Peyer's patch (tissue), 4 donors: ENCODE data around the gene ALAS1. TPM values are rescaled to one million over a fixed set of nuclear protein-coding genes. Genes with fewer than 3 reads are reported as not detected.

Experiments
- DNase-seq, 3 donors: peaks; one replicate each; pipeline ENCODE4 v3.0.0-alpha.2; 2017 to 2019
- H3K27ac ChIP-seq, 4 donors: fragments of 200-600 bp; sonication (generic); one replicate each; pipeline ENCODE4 v1.5.1; 2016 to 2019
- H3K27me3 ChIP-seq, 2 donors: fragments of 200-600 bp; sonication (generic); one replicate each; pipeline ENCODE4 v1.5.1; 2019
- H3K36me3 ChIP-seq, 3 donors: fragments of 200-600 bp; sonication (generic); one replicate each; pipeline ENCODE4 v1.5.1; 2016 to 2019
- H3K4me1 ChIP-seq, 4 donors: fragments of 200-600 bp; sonication (generic); one replicate each; pipeline ENCODE4 v1.5.1; 2016 to 2019
- H3K4me3 ChIP-seq, 4 donors: fragments of 200-600 bp; sonication (generic); 1 replicate in 3 of 4; 2 replicates in 1 of 4; pipeline ENCODE4 v1.5.1; 2016 to 2019; ENCODE audit warnings: mild to moderate bottlenecking in 1 of 4
- H3K9me3 ChIP-seq, 4 donors: fragments of 200-600 bp; sonication (generic); one replicate each; pipeline ENCODE4 v1.5.1; 2016 to 2019; ENCODE audit warnings: mild to moderate bottlenecking in 1 of 4
- CTCF ChIP-seq, 6 experiments: fragments of 450-650 bp in 4 of 6; fragments of 200-600 bp in 2 of 6; sonication (generic) in 1 of 6; IDR thresholded peaks; one replicate each; pipeline ENCODE4 v1.5.1; 2017 to 2019; ENCODE audit warnings: antibody characterized with exemption in 6 of 6, mild to moderate bottlenecking in 3 of 6, moderate library complexity in 1 of 6
- POLR2A ChIP-seq, 2 donors: fragments of 450-650 bp; IDR thresholded peaks; one replicate each; pipeline ENCODE4 v1.5.1; 2017; ENCODE audit warnings: antibody characterized with exemption in 2 of 2, mild to moderate bottlenecking in 2 of 2, moderate library complexity in 2 of 2
- total RNA-seq, 4 donors: library from RNA; depleted of rRNA; stranded (reverse); fragments of >200 nt; gene quantifications; one replicate each; pipeline ENCODE4 v1.1.0, GENCODE V29; 2016

ALAS1 gene
- total RNA-seq, 4 donors from 2014 or later, result 73.3 to 92.8 (median 89.8) TPM

GRCh38 chr3:52203701-52204100 is 5.7 kb downstream of the ALAS1 start:
- Histone ChIP-seq H3K36me3 (peaks cover 0 to 70% (median 0%) of the 10 kb centered on the region in 3 donors), H3K4me3 (no peak overlapping the region), H3K27me3 (no peaks in the 10 kb centered on the region), H3K4me1 (peaks cover 0 to 31% (median 8%) of the 10 kb centered on the region in 4 donors), H3K27ac (no peak overlapping the region), H3K9me3 (no peaks in the 10 kb centered on the region)
- DNase-seq, result no peak
- TF ChIP-seq POLR2A (IDR thresholded peaks at IDR 0.05), result no peak

GRCh38 chr3:52204337-52205073 is 6.5 kb downstream of the ALAS1 start:
- Histone ChIP-seq H3K9me3 (no peaks in the 10 kb centered on the region), H3K27ac (peak overlapping the region in 1 of 4 donors; percentile 8), H3K4me1 (peaks cover 0 to 22% (median 0%) of the 10 kb centered on the region in 4 donors), H3K27me3 (no peaks in the 10 kb centered on the region), H3K4me3 (no peak overlapping the region), H3K36me3 (peaks cover 0 to 78% (median 0%) of the 10 kb centered on the region in 3 donors)
- DNase-seq, result no peak
- TF ChIP-seq POLR2A (IDR thresholded peaks at IDR 0.05) (no peak), CTCF (IDR thresholded peaks at IDR 0.05) (no peak)

DNA sequence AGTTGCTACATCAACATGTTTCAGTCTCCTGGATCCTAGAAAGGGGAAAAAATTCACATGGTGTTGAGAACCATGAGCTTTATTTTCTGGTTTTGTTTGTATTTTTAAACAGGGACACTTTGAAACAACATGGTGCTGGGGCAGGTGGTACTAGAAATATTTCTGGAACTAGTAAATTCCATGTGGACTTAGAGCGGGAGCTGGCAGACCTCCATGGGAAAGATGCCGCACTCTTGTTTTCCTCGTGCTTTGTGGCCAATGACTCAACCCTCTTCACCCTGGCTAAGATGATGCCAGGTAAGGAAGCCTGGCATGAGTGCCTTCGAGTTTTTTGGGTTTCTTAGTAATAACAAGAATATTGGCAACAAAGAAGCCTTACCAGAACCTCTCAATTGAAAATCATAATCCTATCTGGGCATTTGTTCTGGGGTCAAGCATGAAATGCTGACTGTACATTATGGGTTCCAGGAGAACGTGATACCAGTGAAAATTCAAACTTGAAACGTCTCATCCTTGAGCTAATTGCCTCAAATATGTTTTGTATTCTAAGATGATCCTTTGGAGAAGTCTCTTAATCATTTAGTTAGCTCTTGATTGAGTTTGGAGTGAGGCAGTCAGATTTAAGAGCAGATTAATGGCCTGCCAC is 7.9 kb downstream of the ALAS1 start:
- no peak for TF ChIP-seq CTCF (IDR thresholded peaks at IDR 0.05)
- TF ChIP-seq POLR2A (IDR thresholded peaks at IDR 0.05), result no peak
- peaks cover 0 to 15% (median 0%) of the 10 kb centered on the region in 4 donors for H3K4me1 ChIP-seq
- H3K9me3 ChIP-seq, result no peaks in the 10 kb centered on the region
- peaks cover 0 to 91% (median 0%) of the 10 kb centered on the region in 3 donors for H3K36me3 ChIP-seq
- no peak overlapping the region for H3K27ac ChIP-seq
- no peak for DNase-seq
- no peak overlapping the region for H3K4me3 ChIP-seq
- no peaks in the 10 kb centered on the region for H3K27me3 ChIP-seq

DNA sequence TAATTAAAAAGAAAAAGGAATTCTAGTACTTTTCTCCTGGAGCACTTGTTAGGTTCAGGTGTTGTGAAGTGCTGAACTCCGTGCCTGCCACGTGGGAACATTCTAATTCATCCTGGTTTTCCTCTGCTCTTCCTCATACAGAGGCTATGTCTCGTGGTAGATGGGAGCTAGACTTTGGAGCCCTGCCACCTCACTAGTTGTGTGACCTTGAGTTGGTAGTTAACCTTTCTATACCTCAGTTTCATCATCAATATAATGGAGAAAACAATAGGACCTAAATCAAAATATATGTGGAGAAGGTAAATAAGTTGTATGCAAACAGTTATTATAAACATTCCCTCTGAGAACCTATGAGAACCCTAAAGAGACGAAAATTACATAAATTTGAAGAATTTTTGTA is 10.6 kb downstream of the ALAS1 start:
- H3K27ac ChIP-seq, result no peak overlapping the region
- no peaks in the 10 kb centered on the region for H3K9me3 ChIP-seq
- DNase-seq, result no peak
- H3K4me3 ChIP-seq, result no peak overlapping the region
- TF ChIP-seq CTCF (IDR thresholded peaks at IDR 0.05), result no peak
- TF ChIP-seq POLR2A (IDR thresholded peaks at IDR 0.05), result no peak
- no peaks in the 10 kb centered on the region for H3K27me3 ChIP-seq
- H3K36me3 ChIP-seq, result peaks cover 0 to 100% (median 0%) of the 10 kb centered on the region in 3 donors
- H3K4me1 ChIP-seq, result peaks cover 0 to 9% (median 0%) of the 10 kb centered on the region in 4 donors

- Histone ChIP-seq H3K36me3 (peaks cover 0 to 100% (median 3%) of the 10 kb centered on the region in 3 donors), H3K27ac (no peak overlapping the region), H3K27me3 (no peaks in the 10 kb centered on the region), H3K4me3 (no peak overlapping the region), H3K4me1 (no peaks in the 10 kb centered on the region), H3K9me3 (no peaks in the 10 kb centered on the region)
- TF ChIP-seq POLR2A (IDR thresholded peaks at IDR 0.05) (no peak), CTCF (IDR thresholded peaks at IDR 0.05) (no peak)
- DNase-seq, result no peak
These were observed 12.1 kb downstream of the ALAS1 start for GRCh38 chr3:52210037-52210436.

GRCh38 chr3:52210550-52211046 is 12.6 kb downstream of the ALAS1 start:
- no peak overlapping the region for H3K4me3 ChIP-seq
- peaks cover 0 to 100% (median 3%) of the 10 kb centered on the region in 3 donors for H3K36me3 ChIP-seq
- no peaks in the 10 kb centered on the region for H3K9me3 ChIP-seq
- no peak for DNase-seq
- H3K27me3 ChIP-seq, result no peaks in the 10 kb centered on the region
- no peak overlapping the region for H3K27ac ChIP-seq
- TF ChIP-seq CTCF (IDR thresholded peaks at IDR 0.05) (no peak), POLR2A (IDR thresholded peaks at IDR 0.05) (no peak)
- H3K4me1 ChIP-seq, result no peaks in the 10 kb centered on the region
